A549 (cell line): ENCODE results near the gene CCDC106. TPM values are rescaled to one million over a fixed set of nuclear protein-coding genes. Genes with fewer than 3 reads are reported as not detected.
A peak's percentile ranks its signal among the peaks of the same experiment; 100 is the strongest.

Source experiments
- ATAC-seq, 2 experiments: fragments of 200-7000 bp in 1 of 2; fragments of >200 bp in 1 of 2; cut with Nextera tagmentation in 1 of 2; cut with Tn5 transposase in 1 of 2; 3 replicates each; pipeline versions ENCODE4 v1.8.0 to v1.9.1; 2018 to 2020; ENCODE audit warnings: mild to moderate bottlenecking in 1 of 2, moderate library complexity in 1 of 2
- CTCF ChIA-PET: fragments of 300-600 bp; sonication (Branson Sonifier 250); formaldehyde crosslinking; extraction: SDS; loops from one replicate; lab custom pipeline; 2021; ENCODE audit warnings: antibody characterized with exemption, inconsistent platforms; lab: Yijun Ruan, JAX
- POLR2A ChIA-PET: fragments of 350-600 bp; formaldehyde crosslinking; extraction: SDS; loops from one replicate; lab custom pipeline; 2021; ENCODE audit warnings: antibody characterized with exemption, inconsistent platforms; lab: Yijun Ruan, JAX
- DNase-seq, 2 experiments: peaks; one replicate each; pipeline versions ENCODE4 v3.0.0 to v3.0.0-alpha.2; 2011 to 2016; ENCODE audit warnings: low read depth in 1 of 2, low spot score in 1 of 2
- FAIRE-seq: peaks from 2 replicates; lab custom pipeline; 2011; peaks lifted over from hg19 to GRCh38; lab: Jason Lieb, UNC
- H3K27ac ChIP-seq, 2 experiments: fragments of >200 bp; sonication (Bioruptor Twin); formaldehyde crosslinking; 3 replicates each; pipeline ENCODE4 v1.5.1; 2016 to 2017
- H3K4me1 ChIP-seq: fragments of >200 bp; sonication (Bioruptor Twin); formaldehyde crosslinking; 3 replicates; pipeline ENCODE4 v1.6.1; 2016
- H3K4me2 ChIP-seq: fragments of >200 bp; sonication (Bioruptor Twin); formaldehyde crosslinking; 3 replicates; pipeline ENCODE4 v1.6.1; 2016
- H3K4me3 ChIP-seq: fragments of >200 bp; sonication (Bioruptor Twin); formaldehyde crosslinking; 3 replicates; pipeline ENCODE4 v1.5.1; 2016
- H3K9me3 ChIP-seq: fragments of >200 bp; sonication (Bioruptor Twin); formaldehyde crosslinking; 3 replicates; pipeline ENCODE4 v1.6.1; 2016
- EHMT2 ChIP-seq: fragments of 200-600 bp; sonication (generic); IDR thresholded peaks from 2 replicates; pipeline ENCODE4 v1.6.1; 2016; ENCODE audit warnings: antibody characterized with exemption, low read depth, mild to moderate bottlenecking, moderate library complexity
- FOSL2 ChIP-seq, 2 experiments: fragments of 450-650 bp in 1 of 2; fragments of >200 bp in 1 of 2; sonication (Bioruptor Twin) in 1 of 2; formaldehyde crosslinking; IDR thresholded peaks; 2 replicates each; pipeline versions ENCODE4 v1.5.0 to v1.6.1; 2016 to 2020; ENCODE audit warnings: mild to moderate bottlenecking in 1 of 2, moderate library complexity in 1 of 2
- HDAC2 ChIP-seq: fragments of 200-600 bp; sonication (generic); IDR thresholded peaks from 2 replicates; pipeline ENCODE4 v1.6.1; 2016
- JUNB ChIP-seq: fragments of >200 bp; sonication (Bioruptor Twin); formaldehyde crosslinking; IDR thresholded peaks from 2 replicates; pipeline ENCODE4 v1.6.1; 2016
- NPAS2 ChIP-seq: fragments of 250-450 bp; sonication (Bioruptor Pico); IDR thresholded peaks from 2 replicates; pipeline ENCODE4 v1.8.0; 2022; ENCODE audit warnings: mild to moderate bottlenecking, moderate library complexity, borderline replicate concordance
- PHF8 ChIP-seq: fragments of 200-600 bp; sonication (generic); IDR thresholded peaks from 2 replicates; pipeline ENCODE4 v1.6.1; 2016; ENCODE audit warnings: low read depth, mild to moderate bottlenecking, antibody characterized with exemption, moderate library complexity, borderline replicate concordance
- RAD21 ChIP-seq, 2 experiments: fragments of >200 bp in 1 of 2; sonication (Bioruptor Twin) in 1 of 2; formaldehyde crosslinking in 1 of 2; IDR thresholded peaks in 1 of 2; conservative IDR thresholded peaks in 1 of 2; 2 replicates in 1 of 2; 3 replicates in 1 of 2; pipeline ENCODE4 v1.6.1; 2012 to 2018; ENCODE audit warnings: inconsistent platforms in 1 of 2
- RCOR1 ChIP-seq: fragments of 150-350 bp; IDR thresholded peaks from 2 replicates; pipeline ENCODE4 v1.6.1; 2014; ENCODE audit warnings: antibody characterized with exemption, low read length, low read depth
- RFX5 ChIP-seq: fragments of 450-650 bp; IDR thresholded peaks from 2 replicates; pipeline ENCODE4 v1.7.1; 2014; ENCODE audit warnings: antibody characterized with exemption, mild to moderate bottlenecking, moderate library complexity
- SREBF2 ChIP-seq: fragments of 450-650 bp; IDR thresholded peaks from 2 replicates; pipeline ENCODE4 v1.6.1; 2014; ENCODE audit warnings: mild to moderate bottlenecking, moderate library complexity
- TFCP2L1 ChIP-seq: fragments of 250-450 bp; sonication (Bioruptor Pico); IDR thresholded peaks from 2 replicates; pipeline ENCODE4 v1.5.0; 2021; ENCODE audit warnings: mild to moderate bottlenecking
- WGBS: methylation state at CpG from one replicate; pipeline ENCODE4 v1.1.6; 2017; ENCODE audit errors: missing lambda C conversion rate; 5-methylcytosine and 5-hydroxymethylcytosine counted together
- polyA plus RNA-seq, 4 experiments: library from polyadenylated mRNA; depleted of rRNA in 3 of 4; stranded (reverse); fragments of >200 nt; fragmentation: RNase III in 1 of 4; extraction: RNeasy Plus Mini Kit Qiagen cat#74134 plus additional on column Dnase treatment in 1 of 4; gene quantifications; 2 replicates in 3 of 4; 3 replicates in 1 of 4; pipeline ENCODE4 v1.2.3, GENCODE V29; 2011 to 2017
- TF ChIP-seq, protein P1 (sequence below): IDR thresholded peaks from 2 replicates; pipeline ENCODE4 v1.6.1; 2012
- TF ChIP-seq, protein P2 (sequence below): fragments of >200 bp; sonication (Bioruptor Twin); formaldehyde crosslinking; IDR thresholded peaks from 3 replicates; pipeline ENCODE4 v1.5.1; 2016
- TF ChIP-seq, protein P3 (sequence below): IDR thresholded peaks from 2 replicates; pipeline ENCODE4 v1.6.1; 2012

The CCDC106 gene
- polyA plus RNA-seq, 2 of the 4 experiments (the other 2 are of a cell fraction), result 5.2 to 17.6 TPM

GRCh38 chr19:55669418-55670279 lies 21.6 kb downstream of the CCDC106 start:
- DNase-seq, result no peak
- POLR2A ChIA-PET, result interaction anchor here (2.5 kb wide), 1 partner anchor 15 kb away, joined by 12 read pairs; the partner anchor contains the start of gene U2AF2
- no peak overlapping the region for H3K4me3 ChIP-seq
- CTCF ChIA-PET, result interaction anchor here (1.0 to 10.0 kb wide), 3 partner anchors 13 to 38 kb away, joined by 3 to 97 read pairs (median 30); partner anchors contain the start of gene U2AF2
- H3K9me3 ChIP-seq, result no peaks in the 10 kb centered on the region
- WGBS, result 89% methylated on average over 37 of the region's 43 CpGs
- peaks cover 51% of the 10 kb centered on the region for H3K4me1 ChIP-seq
- no peak overlapping the region; a peak in 1 of 6 replicates for H3K27ac ChIP-seq
- ATAC-seq, result no peak
- no peak for TF ChIP-seq SREBF2
- no peak for TF ChIP-seq PHF8
- TF ChIP-seq, protein P1, sequence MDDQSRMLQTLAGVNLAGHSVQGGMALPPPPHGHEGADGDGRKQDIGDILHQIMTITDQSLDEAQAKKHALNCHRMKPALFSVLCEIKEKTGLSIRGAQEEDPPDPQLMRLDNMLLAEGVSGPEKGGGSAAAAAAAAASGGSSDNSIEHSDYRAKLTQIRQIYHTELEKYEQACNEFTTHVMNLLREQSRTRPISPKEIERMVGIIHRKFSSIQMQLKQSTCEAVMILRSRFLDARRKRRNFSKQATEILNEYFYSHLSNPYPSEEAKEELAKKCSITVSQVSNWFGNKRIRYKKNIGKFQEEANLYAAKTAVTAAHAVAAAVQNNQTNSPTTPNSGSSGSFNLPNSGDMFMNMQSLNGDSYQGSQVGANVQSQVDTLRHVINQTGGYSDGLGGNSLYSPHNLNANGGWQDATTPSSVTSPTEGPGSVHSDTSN, result no peak
- TF ChIP-seq EHMT2, result no peak
- TF ChIP-seq JUNB, result no peak
- TF ChIP-seq RFX5, result no peak
- TF ChIP-seq RAD21 (conservative IDR thresholded peaks at IDR 0.05 in 1 of 2, IDR thresholded peaks at IDR 0.05 in 1 of 2), result no peak
- TF ChIP-seq TFCP2L1 (CRISPR knock-in tag), result no peak
- TF ChIP-seq RCOR1, result no peak
- TF ChIP-seq FOSL2 (IDR thresholded peaks at IDR 0.05), result no peak
- no peak for TF ChIP-seq FOSL2 (CRISPR knock-in tag; IDR thresholded peaks at IDR 0.05)
- TF ChIP-seq, protein P2, sequence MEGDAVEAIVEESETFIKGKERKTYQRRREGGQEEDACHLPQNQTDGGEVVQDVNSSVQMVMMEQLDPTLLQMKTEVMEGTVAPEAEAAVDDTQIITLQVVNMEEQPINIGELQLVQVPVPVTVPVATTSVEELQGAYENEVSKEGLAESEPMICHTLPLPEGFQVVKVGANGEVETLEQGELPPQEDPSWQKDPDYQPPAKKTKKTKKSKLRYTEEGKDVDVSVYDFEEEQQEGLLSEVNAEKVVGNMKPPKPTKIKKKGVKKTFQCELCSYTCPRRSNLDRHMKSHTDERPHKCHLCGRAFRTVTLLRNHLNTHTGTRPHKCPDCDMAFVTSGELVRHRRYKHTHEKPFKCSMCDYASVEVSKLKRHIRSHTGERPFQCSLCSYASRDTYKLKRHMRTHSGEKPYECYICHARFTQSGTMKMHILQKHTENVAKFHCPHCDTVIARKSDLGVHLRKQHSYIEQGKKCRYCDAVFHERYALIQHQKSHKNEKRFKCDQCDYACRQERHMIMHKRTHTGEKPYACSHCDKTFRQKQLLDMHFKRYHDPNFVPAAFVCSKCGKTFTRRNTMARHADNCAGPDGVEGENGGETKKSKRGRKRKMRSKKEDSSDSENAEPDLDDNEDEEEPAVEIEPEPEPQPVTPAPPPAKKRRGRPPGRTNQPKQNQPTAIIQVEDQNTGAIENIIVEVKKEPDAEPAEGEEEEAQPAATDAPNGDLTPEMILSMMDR, result no peak
- FAIRE-seq, result no peak
- H3K4me2 ChIP-seq, result peak overlapping the region; percentile 22; the same call in 1 of the 3 replicates

DNA sequence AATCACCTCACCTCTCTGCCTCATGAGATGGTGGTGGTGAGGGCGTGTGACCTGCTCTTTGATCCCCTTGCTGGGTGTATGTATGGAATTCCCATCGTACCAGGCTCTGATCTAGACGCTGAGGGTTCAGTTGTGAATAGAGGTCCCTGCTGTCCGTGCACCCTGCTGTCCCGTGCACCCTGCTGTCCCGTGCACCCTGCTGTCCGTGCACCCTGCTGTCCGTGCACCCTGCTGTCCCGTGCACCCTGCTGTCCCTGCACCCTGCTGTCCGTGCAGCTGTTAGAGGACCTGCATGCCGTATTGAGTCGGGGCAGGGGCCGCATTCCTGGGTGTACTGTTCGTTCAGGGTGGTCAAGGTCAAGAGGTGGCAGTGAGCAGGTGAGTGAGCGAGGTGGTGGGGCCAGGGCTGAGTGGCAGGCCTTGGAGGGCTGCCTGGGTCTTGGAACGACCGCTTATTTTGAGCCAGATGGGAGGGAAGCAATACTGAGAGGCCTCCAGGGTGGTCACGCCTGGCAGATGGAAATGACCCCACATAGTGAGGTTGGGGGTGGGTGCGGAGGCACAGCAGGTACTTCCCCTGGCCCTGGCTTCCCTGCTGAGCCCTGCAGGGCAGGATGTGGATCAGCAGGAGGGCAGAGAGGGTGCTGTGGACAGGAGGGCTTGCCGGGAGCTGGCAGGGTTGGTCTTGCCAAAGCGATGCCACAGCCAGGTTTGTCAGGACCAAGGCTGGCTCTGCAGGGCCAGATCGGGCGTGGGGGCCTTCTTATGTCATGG lies 22.5 kb downstream of the CCDC106 start:
- H3K4me2 ChIP-seq, result peak overlapping the region; percentile 22; the same call in 1 of the 3 replicates
- no peaks in the 10 kb centered on the region for H3K9me3 ChIP-seq
- no peak overlapping the region for H3K4me3 ChIP-seq
- WGBS, result 50% methylated on average over 23 of the region's 23 CpGs
- CTCF ChIA-PET, result interaction anchor here (1.0 to 10.0 kb wide), 9 partner anchors 7 to 38 kb away, joined by 3 to 97 read pairs (median 11); partner anchors contain the start of genes CCDC106 and U2AF2
- peak in 1 of 2 experiments; percentile 82 for DNase-seq
- H3K27ac ChIP-seq, result peak overlapping the region in 1 of 2 experiments; percentile 42; a peak in 1 of 6 replicates
- H3K4me1 ChIP-seq, result peaks cover 51% of the 10 kb centered on the region
- ATAC-seq, result peak; percentile 62 to 71
- TF ChIP-seq NPAS2 (CRISPR knock-in tag) (no peak), HDAC2 (0 out of 2 replicates have a peak, but pooled peaks have one; percentile 30)
- TF ChIP-seq, protein P1, result peak; percentile 82
- TF ChIP-seq, protein P3, sequence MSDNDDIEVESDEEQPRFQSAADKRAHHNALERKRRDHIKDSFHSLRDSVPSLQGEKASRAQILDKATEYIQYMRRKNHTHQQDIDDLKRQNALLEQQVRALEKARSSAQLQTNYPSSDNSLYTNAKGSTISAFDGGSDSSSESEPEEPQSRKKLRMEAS, result peak; percentile 50
- POLR2A ChIA-PET, result interaction anchor here (0.6 to 1.6 kb wide), 2 partner anchors 16 to 644 kb away, joined by 5 to 31 read pairs; partner anchors contain the start of genes U2AF2 and ZSCAN5A
- peak; percentile 98 for FAIRE-seq
